GM20431 (cell line): ENCODE data around the gene CAPN5.

Experiments used
- in situ Hi-C: fragments of 300-500 bp; cut with MseI, MboI; formaldehyde crosslinking; loops from one replicate; pipeline ENCODE4 v1.15.0; 2020; ENCODE audit warnings: low sequenced_read_pairs; ENCODE audit not compliant: unreplicated experiment

Gene CAPN5

GRCh38 chr11:77040889-77041288, 25.9 kb upstream of the CAPN5 start:
- in situ Hi-C loops: loop anchor here (10.0 kb wide), 1 partner anchor 54 kb away; no protein-coding TSS in a partner anchor

- in situ Hi-C loops: loop anchor here (10.0 kb wide), 1 partner anchor 53 kb away; no protein-coding TSS in a partner anchor
Observed at GRCh38 chr11:77042111-77042726, 24.6 kb upstream of the CAPN5 start.

GRCh38 chr11:77044356-77044755, 22.4 kb upstream of the CAPN5 start:
- in situ Hi-C loops: loop anchor here (10.0 kb wide), 1 partner anchor 50 kb away; no protein-coding TSS in a partner anchor

- in situ Hi-C loops: loop anchor here (10.0 kb wide), 1 partner anchor 50 kb away; no protein-coding TSS in a partner anchor
Observed at GRCh38 chr11:77044886-77045285, 21.9 kb upstream of the CAPN5 start.

GRCh38 chr11:77046060-77046501, 20.7 kb upstream of the CAPN5 start:
- in situ Hi-C loops: loop anchor here (10.0 kb wide), 1 partner anchor 49 kb away; no protein-coding TSS in a partner anchor

- in situ Hi-C loops: loop anchor here (10.0 kb wide), 1 partner anchor 48 kb away; no protein-coding TSS in a partner anchor
Observed at GRCh38 chr11:77047007-77047927, 19.5 kb upstream of the CAPN5 start.

- in situ Hi-C loops: loop anchor here (10.0 kb wide), 1 partner anchor 47 kb away; no protein-coding TSS in a partner anchor
Observed at GRCh38 chr11:77047928-77048446, 18.8 kb upstream of the CAPN5 start.

- in situ Hi-C loops: loop anchor here (10.0 kb wide), 1 partner anchor 46 kb away; no protein-coding TSS in a partner anchor
Observed at GRCh38 chr11:77049026-77049425, 17.7 kb upstream of the CAPN5 start.

- in situ Hi-C loops: no loop called here
Observed at GRCh38 chr11:77051511-77051910, 15.3 kb upstream of the CAPN5 start.

GRCh38 chr11:77052518-77052917, 14.3 kb upstream of the CAPN5 start:
- in situ Hi-C loops: no loop called here

- in situ Hi-C loops: no loop called here
Observed at GRCh38 chr11:77053217-77054015, 13.4 kb upstream of the CAPN5 start.

GRCh38 chr11:77054084-77054483, 12.7 kb upstream of the CAPN5 start:
- in situ Hi-C loops: no loop called here

GRCh38 chr11:77055101-77055561, 11.6 kb upstream of the CAPN5 start:
- in situ Hi-C loops: no loop called here

- in situ Hi-C loops: no loop called here
Observed at GRCh38 chr11:77055913-77056312, 10.9 kb upstream of the CAPN5 start.

GRCh38 chr11:77056814-77057402, 9.9 kb upstream of the CAPN5 start:
- in situ Hi-C loops: no loop called here

- in situ Hi-C loops: no loop called here
Observed at GRCh38 chr11:77057938-77058474, 8.8 kb upstream of the CAPN5 start.

GRCh38 chr11:77058900-77059299, 7.9 kb upstream of the CAPN5 start:
- in situ Hi-C loops: no loop called here

GRCh38 chr11:77059806-77060205, 7.0 kb upstream of the CAPN5 start:
- in situ Hi-C loops: no loop called here

GRCh38 chr11:77060234-77060633, 6.5 kb upstream of the CAPN5 start:
- in situ Hi-C loops: no loop called here
